ENCODE results near the gene ATXN10.

- TF ChIP-seq EZH2 (IDR thresholded peaks at IDR 0.05; ENCODE audit: low read depth, low read length, severe bottlenecking) (no peak), RNF2 (IDR thresholded peaks at IDR 0.05; ENCODE audit: borderline replicate concordance, low read depth, low read length, missing control alignments, poor library complexity, severe bottlenecking) (no peak), CTCF (IDR thresholded peaks at IDR 0.05; ENCODE audit: control extremely low read depth in 1 of 3, insufficient read depth in 1 of 3, low read depth in 1 of 3, low read length in 3 of 3) (no peak), SUZ12 (IDR thresholded peaks at IDR 0.05; ENCODE audit: low read length) (no peak), SP1 (IDR thresholded peaks at IDR 0.05; ENCODE audit: low read depth, low read length) (no peak), TCF12 (IDR thresholded peaks at IDR 0.05; ENCODE audit: low read depth, low read length) (no peak), POLR2A (IDR thresholded peaks at IDR 0.05; ENCODE audit: control extremely low read depth in 1 of 2, low read depth in 2 of 2, low read length in 2 of 2) (no peak), CREB1 (IDR thresholded peaks at IDR 0.05) (no peak), MAX (IDR thresholded peaks at IDR 0.05) (no peak), POLR2AphosphoS5 (IDR thresholded peaks at IDR 0.05; ENCODE audit: low read depth, low read length) (no peak), FOSL1 (IDR thresholded peaks at IDR 0.05; ENCODE audit: insufficient read depth, low read depth, low read length) (no peak), SIN3A (conservative IDR thresholded peaks at IDR 0.05 in 1 of 2, IDR thresholded peaks at IDR 0.05 in 1 of 2; ENCODE audit: low read depth in 1 of 2, low read length in 2 of 2) (no peak)
Observed at GRCh38 chr22:45864959-45865476, 193.4 kb downstream of the ATXN10 start.

Data from H1 (cell line).